Measurements from ENCODE around the gene RPS6KB1.
"Not testable (repeated sequence)": the region's sequence is repeated elsewhere in the genome, so short reads cannot be mapped to it uniquely, and the experiment has no call there.

DNA sequence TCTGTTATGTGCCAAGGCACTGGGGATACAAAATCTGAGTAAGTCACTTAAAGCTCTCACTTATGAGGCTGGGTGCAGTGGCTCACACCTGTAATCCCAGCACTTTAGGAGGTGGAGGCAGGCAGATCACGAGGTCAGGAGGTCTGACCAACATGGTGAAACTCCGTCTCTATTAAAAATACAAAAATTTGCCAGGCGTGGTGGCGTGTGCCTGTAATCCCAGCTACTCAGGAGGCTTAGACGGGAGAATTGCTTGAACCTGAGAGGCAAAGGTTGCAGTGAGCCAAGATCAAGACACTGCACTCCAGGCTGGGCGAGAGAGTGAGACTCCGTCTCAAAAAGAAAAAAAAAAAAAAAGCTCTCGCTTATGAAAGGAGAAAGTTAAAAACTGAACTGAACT, 66.7 kb downstream of the RPS6KB1 start:
- not testable (repeated sequence) for TF ChIP-seq POLR2A (IDR thresholded peaks at IDR 0.05; ENCODE audit: extremely low read depth, insufficient read length); CTCF (IDR thresholded peaks at IDR 0.05; ENCODE audit: low read depth, low read length); MYC (IDR thresholded peaks at IDR 0.05; ENCODE audit: low read depth, low read length)

Measured in NB4 (cell line).